GM19328 (cell line): ENCODE results near the gene RTP5.
"Not testable (repeated sequence)": the region's sequence is repeated elsewhere in the genome, so short reads cannot be mapped to it uniquely, and the experiment has no call there.

Experiments used
- ATAC-seq: cut with Tn5 transposase; IDR thresholded peaks from one replicate; pipeline ENCODE4 v1.9.1; 2021; ENCODE audit warnings: mild to moderate bottlenecking, moderate library complexity; ENCODE audit not compliant: unreplicated experiment

Gene RTP5

DNA sequence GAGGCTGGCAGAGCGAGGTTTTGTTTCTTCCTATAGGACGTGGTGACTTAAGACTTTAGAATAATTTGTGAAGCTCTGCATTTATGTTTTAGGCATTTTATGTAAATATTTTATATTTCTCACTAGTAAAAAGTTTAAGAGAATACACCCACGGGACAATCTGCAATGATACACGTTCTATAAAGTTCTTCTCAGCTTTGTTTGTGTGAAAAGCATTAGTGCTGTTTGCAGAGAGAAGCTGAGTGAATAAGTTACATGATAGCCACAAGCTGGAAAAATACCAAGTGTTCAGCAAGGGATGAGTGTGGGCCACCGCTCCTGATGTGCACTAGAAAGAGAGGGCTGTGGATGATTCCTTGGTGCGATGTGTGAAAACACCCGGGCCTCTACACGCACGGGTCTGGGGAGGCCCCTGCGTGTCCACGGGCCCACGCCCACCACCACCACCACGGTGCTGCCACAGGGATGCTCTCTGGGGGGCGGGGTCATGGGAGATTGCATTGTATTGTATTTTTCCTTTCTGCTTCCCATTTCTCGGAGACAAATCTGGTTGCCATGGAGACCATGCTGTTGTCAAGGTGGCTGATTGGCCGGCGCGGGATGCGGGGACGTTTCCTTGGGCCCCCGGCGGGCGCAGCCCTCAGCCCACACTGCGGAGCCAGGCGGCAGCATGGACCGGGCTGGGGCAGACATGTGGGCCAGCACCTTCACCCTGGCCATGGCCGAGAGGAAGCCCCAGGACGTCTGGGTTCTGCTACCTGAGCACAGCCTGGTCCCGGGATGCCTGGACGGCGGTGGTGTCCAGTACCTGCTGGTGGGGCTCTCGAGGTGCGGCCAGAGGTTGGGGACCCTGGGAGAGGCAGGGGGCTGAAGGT lies at the start of gene RTP5:
Gene RTP5, plus strand, starts transcription at position 643 of the 875 bp plus-strand sequence. Its CDS starts 28 bp downstream, at position 671.
- ATAC-seq: no peak

DNA sequence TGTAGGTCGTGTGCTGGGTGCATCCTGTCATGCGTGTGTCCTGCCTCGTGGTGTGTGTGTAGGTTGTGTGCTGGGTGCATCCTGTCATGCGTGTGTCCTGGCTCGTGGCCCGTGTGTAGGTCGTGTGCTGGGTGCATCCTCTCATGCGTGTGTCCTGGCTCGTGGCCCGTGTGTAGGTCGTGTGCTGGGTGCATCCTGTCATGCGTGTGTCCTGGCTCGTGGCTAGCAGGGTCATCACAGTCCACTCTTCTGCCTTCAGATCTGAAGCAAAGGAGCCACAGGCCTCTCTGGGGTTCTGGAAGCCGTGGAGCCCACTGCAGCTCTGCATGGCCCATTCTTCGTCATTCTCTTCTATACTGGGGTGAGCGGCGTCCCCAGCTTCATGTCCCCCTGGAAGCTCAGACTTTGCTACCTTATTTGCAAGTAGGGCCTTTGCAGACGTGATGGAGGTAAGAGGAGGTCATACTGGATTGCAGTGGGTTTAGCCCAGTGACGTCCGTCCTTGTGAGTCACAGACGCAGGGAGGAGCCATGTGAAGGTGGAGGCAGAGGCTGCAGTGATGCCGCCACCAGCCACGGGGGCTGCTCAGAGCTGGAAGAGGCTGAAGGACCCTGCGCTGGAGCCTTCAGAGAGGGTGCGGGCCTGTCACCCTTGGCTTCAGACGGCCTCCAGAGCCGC lies 49.4 kb upstream of the RTP5 start:
- not testable (repeated sequence) for ATAC-seq

DNA sequence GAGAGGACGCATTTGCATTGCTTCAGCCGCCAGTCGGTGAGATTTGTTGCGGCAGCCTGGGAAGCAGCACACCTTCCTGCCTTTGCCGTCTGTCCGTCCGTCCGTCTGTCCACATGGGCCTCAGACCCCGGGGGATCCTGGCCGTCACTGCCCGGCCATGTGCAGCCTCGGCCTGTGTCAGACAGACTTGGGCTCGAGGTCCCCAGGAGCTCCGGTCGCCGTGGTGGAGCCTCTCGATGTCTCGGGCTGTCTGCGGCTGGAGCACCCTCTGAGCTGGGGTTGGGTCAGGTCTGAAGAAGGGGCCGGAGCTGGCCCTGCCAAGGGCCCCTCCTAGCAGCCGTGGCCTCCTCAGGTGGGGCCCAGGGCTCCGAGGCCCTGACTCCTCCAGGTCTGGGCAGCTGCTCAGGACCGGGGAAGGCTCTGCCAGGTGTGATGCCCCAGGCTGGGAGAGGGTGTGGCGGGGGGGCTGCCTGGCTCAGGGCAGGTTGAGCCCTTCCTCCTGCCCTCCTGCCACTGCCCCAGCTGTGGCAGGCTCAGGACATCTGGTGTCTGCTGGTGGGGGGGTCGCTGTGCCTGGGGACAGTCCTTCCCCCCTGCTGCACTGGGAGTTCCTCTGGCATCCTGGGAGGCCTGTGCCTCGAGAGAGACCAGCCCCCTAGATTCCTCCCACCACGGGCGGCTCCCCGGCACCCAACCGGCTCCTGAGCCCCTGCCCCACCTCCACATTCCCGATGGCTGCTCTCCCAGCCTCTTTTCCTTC lies 48.7 kb upstream of the RTP5 start:
- no peak for ATAC-seq

DNA sequence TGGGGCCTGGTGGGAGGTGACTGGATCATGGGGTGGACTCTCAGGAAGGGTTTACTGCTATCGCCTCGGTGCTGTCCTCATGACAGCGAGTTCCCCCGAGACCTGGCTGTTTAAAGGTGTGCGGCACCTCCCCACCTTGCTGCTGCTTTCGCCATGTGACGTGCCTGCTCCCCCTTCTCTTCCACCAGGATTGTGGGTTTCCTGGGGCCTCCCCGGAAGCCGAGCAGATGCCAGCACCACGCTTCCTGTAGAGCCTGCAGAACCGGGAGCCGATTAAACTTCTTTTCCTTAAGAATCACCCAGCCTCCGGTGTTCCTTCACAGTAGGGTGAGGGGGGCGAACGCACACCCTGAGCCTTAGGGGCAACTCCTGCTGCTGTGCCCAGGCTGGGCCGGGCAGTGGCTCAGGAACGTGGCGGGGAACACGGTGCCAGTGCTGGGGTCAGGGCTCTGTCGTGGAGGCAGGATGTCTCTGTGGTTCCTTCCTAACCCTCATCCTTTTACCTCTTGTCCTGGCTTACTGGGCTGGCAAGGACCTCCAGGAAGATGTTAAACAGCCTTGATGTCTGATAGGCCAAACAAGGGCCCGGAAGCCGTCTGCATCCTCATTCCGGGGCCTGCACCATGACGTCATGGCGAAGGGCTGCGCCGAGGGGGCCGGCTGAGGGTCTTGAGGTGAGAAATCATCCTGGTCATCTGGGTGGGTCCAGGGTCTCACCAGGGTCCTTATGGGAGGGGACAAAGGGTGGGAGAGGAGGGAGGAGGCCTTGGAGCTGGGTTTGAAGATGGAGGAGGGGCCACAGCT lies 47.9 kb upstream of the RTP5 start:
- no peak for ATAC-seq

DNA sequence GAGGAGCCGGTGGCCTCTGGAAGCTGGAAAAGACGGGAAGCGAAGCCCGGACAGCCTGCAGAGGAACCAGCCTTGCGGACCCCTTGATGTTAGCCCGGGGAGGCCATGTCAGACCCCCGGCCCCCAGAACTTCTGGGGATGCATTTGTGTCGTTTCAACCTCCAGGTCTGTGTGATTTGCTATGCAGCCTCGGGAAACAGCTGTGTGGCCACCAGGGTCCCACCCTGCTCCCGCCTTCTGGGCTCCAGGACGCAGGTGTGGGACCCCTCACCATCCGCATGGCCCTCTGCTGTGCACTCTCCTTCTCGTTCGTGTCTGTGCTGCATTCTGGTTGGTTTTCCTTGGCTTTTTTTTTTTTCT lies 47.3 kb upstream of the RTP5 start:
- no peak for ATAC-seq

DNA sequence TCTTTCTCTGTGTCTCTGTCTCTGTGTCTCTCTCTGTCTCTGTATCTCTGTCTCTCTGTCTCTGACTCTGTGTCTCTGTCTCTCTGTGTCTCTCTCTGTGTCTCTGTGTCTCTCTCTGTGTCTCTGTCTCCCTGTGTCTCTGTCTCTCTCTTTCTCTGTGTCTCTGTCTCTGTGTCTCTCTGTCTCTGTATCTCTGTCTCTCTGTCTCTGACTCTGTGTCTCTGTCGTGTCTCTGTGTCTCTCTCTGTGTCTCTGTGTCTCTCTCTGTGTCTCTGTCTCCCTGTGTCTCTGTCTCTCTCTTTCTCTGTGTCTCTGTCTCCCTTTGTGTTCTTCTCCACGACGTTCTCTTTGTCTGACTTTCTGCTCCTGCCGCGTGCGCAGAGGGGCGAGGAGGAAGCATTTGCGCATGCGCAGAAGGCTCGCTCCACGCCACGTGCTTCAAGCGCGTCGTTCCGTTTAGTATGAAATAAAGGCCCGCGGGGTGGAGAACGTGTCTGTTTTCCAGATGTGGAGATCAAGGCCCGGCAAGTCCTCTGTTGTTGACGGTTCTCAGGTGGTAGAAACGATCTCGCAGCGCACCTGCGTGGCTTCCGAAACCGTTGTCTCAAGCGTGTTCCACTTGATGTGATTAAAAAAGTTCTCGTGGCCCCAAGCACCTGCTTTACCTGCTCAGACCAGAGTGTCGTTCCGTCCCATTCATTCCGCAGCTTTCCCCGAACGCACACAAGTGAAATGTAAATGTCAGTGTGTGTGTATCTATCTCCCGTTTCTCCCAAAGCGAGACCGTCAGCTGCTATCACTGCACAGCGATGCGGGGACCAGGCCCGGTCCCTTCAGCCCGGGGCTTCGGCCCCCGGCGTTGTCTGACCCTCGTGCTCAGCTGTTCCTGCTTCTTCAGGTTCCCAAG lies 45.7 kb upstream of the RTP5 start:
- not testable (repeated sequence) for ATAC-seq

DNA sequence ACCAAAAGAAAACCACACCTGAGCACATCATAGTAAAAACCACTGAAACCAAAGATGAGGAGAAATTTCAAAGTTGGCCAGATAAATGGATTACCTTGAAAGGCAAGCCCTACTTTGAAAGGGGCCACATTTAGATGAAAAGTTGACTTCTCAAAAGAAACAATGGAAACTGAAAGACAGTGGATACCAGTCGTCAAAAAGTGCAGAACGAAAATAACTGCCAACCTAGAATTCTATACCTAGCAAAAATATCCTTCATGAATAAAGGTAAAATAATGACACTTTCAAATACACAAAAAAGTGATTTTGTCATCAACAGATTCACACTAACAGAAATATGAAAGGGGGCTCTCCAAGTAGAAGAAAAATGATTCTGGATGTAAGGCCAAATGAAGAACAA lies 42.1 kb upstream of the RTP5 start:
- no peak for ATAC-seq

DNA sequence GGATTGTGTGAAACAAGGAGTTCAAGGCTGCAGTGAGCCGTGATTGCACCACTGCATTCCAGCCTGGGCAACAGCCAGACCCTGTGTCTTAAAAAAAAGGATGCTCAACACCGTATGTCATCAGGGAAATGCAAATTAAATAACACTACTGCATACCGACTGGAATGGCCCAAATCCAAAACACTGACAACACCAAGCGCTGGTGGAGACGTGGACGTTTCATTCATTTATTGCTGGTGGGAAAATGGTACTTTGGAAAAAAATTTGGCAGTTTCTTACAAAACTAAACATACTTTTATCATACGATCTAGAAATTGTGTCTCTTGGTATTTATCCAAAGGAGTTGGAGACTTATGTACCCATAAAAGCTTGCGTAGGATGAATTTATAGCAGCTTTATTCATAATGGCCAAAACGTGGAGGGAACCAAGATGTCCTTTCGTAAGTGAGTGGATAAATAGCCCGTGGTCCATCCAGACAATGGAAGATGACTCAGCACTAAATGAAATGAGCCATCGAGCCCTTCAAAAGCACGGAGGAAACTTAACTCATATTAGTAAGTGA lies 36.3 kb upstream of the RTP5 start:
- ATAC-seq: no peak

DNA sequence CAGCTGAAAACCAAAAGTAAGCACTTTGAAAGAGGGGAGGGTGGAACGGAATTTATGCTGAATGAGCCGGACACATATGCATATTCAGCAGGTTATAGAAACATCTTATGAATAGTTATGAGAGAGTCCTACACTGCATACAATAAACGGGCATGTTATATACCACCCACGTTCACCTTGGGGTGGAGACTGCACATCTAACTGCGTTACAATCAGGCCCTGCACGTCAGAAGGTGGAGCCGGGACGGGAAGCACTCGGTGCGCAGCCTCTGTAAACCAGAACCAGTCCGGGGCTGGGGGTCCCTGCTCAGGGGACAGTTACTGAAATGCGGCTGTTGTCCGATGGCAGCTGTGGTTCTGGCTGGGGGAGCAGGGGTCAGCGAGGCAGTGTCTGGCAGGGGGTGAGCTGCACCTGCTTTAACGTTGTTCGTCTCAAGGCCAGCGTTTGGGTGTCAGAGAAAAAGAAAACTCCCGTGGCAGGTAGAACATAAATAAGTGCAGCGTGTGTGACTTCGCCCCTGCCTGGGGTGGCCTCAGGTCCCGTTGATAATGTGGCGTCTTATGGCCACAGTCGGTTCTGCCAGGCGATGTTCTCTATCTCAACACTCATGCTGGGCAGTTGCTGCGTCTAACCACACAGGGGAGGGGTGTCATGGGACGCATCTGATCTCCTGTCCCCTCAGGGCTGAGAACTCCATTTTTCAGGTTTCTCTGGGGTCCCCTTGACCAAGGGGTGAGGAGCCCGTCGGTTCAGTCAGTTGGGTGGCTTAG lies 35.6 kb upstream of the RTP5 start:
- not testable (repeated sequence) for ATAC-seq

DNA sequence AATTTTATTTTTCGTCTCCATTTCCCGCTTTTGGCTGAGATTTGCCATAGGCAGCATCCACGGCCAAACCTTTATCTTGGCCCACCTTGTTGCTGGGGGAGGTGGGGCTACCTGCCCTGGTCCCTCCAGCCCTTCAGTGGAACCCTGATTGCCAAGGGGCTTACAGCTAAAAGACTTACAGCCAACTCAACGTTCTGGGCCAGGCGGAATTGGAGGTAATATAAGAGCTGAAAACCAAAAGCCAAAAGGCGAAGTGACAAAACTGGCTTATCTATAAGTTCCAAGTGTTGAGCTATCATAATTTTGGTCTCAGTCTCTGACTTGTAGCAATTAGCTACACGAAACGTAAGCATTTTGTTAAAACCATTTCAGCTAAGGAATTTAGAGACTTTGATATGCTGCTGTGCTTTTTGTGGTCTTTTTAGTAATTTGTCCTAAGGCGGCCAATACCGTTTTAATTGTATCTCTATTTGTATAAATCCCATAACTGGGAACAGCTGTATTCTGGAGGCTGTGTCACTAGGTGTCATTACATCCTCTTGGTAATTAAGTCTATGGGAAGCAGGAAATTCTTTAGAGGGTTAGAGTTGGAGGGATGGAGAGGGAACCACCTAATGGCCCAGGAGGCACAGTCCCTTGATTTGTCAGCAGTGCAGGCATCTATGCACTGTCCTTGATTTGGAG lies 34.9 kb upstream of the RTP5 start:
- ATAC-seq: no peak

DNA sequence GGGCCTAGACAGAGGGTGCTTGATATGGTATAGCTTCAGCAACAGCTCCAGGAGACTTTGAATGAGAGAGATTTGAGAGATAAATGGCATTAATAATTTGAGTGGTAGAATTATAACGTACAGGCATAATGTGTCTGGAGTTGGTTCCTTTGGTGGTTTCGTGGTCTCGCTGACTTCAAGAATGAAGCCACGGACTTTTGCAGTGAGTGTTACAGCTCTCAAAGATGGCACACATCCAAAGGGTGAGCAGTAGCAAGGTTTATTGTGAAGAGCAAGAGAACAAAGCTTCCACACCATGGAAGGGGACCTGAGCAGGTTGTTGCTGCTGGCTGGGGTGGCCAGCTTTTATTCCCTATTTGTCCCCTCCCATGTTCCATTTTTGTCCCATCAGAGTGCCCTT lies 33.9 kb upstream of the RTP5 start:
- ATAC-seq: no peak

DNA sequence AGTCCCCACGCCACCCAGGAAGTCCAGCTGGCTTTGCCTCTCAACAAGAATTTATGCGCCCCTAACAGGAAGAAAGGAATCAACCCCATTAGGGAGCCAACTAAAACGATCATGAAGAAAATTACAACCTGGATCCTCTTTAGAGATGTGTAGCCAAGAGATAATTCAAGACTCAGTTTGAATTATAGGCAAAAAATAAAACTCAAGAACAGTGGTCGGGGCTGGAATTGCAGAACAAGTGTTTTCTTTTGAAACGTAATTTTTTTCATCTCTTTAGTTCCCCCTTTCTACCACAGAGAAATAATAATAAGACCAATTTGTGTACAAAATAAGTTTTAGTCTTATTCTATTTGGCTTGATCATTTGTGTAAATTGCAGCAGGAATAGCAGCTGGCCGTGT lies 33.2 kb upstream of the RTP5 start:
- ATAC-seq: no peak

DNA sequence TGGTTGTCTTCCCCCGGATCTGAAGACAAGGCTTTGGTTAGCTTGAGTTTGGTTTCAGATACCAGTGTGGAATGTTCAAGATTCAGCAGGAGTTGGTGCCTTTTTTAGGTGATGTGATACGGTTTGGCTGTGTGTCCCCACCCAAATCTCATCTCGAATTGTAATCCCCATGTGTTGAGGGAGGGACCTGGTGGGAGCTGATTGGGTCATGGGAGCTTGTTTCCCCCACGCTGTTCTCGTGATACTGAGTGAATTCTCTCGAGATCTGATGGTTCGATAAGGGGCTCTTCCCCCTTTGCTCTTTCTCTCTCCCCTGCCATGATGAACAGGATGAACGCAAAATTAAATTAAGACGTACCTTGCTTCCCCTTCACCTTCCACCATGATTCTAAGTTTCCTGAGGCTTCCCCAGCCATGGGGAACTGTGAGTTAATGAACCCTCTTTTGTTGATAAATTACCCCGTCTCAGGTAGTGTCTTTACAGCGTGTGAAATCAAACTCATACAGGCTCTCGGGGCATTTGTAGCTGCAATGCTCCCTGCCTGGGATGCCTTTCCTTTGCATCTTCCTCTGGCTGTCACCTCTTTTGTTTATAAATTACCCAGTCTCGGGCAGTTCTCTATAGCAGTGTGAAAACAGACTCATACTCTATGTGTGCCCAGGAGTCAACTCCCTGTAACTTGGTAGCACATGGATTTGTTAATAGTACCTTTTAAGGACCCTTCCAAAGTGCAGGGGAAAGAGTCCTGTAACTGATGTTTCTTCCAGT lies 32.1 kb upstream of the RTP5 start:
- no peak for ATAC-seq

DNA sequence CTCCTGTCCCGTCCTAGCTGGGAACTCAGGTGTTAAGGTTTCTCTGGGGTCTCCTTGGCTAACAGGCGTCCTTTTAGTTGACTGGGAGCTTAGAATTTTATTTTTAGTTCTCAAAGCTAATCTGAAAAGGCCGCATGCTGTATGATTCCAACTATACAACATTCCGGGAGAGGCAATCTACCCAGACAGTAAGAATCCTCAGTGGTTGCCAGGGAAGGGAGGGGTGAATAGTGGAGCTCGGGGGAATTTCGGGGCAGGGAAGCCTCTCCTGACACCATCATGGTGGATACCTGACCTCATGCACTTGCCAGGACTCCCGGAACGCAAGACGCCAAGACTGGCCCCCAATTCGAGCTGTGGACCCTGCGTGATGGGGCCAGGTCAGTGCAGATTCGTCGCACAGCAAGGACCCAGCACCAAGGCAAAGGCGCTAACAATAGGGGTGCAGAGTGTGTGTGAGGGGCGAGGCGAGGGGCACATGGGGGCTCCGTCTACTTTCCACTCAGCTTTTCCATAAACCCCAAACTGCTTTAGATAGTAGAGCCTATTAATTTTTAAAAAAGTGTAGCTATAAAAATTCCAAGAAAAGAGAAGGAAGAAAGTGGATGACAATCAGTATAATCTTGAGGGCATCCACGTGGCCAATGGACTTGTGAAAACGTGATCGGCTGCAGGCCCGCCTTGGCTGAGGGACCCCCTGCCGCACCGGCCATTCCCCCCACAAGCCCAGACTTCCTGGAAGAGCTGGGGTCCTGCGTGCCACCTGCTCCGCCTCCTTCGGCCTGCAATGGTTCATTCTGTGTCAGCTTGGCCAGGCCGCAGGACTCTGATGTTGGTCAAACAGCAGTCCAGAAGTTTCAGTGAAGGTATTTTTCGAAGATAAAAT lies 28.1 kb upstream of the RTP5 start:
- no peak for ATAC-seq

DNA sequence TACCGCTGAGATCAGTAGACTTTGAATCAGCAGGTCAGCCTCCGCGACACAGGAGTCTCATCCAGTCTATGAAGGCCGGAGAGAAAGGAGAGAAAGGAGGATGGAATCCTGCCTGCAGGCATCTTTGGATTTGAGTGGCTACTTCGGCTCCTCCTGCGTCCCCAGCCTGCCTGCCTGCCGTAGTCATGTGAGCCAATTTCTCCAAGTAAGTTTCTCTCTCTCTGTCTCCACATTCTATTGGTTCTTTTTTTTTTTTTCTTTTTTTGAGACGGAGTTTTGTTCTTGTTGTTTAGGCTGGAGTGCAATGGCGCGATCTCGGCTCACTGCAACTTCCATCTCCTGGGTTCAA lies 27.5 kb upstream of the RTP5 start:
- ATAC-seq: no peak

DNA sequence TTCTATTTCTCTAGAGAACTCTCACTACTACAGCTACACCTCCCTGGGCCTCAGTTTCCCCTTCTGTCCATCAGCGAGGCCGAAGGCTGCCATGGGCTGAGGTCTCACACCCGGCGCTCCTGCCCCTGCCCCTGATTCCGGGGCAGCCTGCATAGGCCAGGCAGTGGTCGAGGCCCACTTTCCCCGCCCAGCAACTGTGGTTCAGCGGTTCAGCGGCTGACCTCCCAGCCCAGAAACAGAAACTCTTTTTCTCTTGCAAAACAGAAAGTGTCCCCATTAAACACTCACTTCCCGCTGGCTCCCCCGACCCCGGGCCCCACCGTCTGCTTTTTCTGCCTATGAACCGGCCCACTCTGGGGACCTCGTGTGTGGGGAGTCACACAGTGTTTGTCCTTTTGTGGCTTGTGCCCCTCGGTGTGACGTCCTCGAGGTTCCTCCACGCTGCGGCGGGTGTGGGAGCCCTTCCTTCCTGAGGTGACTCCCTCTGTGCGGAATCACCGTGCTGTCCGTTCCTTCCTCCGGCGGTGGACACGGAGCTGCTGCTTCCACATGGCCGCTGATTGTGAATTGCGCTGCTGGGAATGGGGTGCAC lies 26.8 kb upstream of the RTP5 start:
- ATAC-seq: no peak
